DOHH2 (cell line): ENCODE data around the gene ACAN.

ENCODE experiments used
- EZH2phosphoT487 ChIP-seq: fragments of 200-600 bp; sonication (generic); IDR thresholded peaks from 2 replicates; pipeline ENCODE4 v1.6.1; 2017; ENCODE audit warnings: borderline replicate concordance, mild to moderate bottlenecking, antibody characterized with exemption, low read length, moderate library complexity, mixed read lengths
- TF ChIP-seq, protein P1 (sequence below): fragments of 200-600 bp; sonication (generic); IDR thresholded peaks from one replicate; pipeline ENCODE4 v1.5.1; 2014; ENCODE audit warnings: antibody characterized with exemption, mild to moderate bottlenecking, low read depth, low read length; ENCODE audit not compliant: poor library complexity, severe bottlenecking

DNA sequence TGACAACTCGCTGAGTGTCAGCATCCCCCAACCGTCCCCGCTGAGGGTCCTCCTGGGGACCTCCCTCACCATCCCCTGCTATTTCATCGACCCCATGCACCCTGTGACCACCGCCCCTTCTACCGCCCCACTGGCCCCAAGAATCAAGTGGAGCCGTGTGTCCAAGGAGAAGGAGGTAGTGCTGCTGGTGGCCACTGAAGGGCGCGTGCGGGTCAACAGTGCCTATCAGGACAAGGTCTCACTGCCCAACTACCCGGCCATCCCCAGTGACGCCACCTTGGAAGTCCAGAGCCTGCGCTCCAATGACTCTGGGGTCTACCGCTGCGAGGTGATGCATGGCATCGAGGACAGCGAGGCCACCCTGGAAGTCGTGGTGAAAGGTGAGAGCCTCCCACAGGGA, 35.4 kb downstream of the ACAN start:
- TF ChIP-seq, protein P1, sequence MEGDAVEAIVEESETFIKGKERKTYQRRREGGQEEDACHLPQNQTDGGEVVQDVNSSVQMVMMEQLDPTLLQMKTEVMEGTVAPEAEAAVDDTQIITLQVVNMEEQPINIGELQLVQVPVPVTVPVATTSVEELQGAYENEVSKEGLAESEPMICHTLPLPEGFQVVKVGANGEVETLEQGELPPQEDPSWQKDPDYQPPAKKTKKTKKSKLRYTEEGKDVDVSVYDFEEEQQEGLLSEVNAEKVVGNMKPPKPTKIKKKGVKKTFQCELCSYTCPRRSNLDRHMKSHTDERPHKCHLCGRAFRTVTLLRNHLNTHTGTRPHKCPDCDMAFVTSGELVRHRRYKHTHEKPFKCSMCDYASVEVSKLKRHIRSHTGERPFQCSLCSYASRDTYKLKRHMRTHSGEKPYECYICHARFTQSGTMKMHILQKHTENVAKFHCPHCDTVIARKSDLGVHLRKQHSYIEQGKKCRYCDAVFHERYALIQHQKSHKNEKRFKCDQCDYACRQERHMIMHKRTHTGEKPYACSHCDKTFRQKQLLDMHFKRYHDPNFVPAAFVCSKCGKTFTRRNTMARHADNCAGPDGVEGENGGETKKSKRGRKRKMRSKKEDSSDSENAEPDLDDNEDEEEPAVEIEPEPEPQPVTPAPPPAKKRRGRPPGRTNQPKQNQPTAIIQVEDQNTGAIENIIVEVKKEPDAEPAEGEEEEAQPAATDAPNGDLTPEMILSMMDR: no peak
- no peak for TF ChIP-seq EZH2phosphoT487
